ENCODE data around the gene LAMB1. TPM values are rescaled to one million over a fixed set of nuclear protein-coding genes. Genes with fewer than 3 reads are reported as not detected.
A peak's percentile ranks its signal among the peaks of the same experiment; 100 is the strongest.

LAMB1 gene
- total RNA-seq, 1 donor = 410 TPM

GRCh38 chr7:107948645-107949442 is 54.1 kb downstream of the LAMB1 start:
- no peak for TF ChIP-seq CTCF (IDR thresholded peaks at IDR 0.05; ENCODE audit: extremely low read depth, low read depth, low read length)
- no peaks in the 10 kb centered on the region for H3K9me3 ChIP-seq (ENCODE audit: low read depth, low read length)
- H3K27ac ChIP-seq (ENCODE audit: low read depth, low read length) = peak overlapping the region; percentile 84
- H3K27me3 ChIP-seq (ENCODE audit: insufficient read depth, low read length) = no peaks in the 10 kb centered on the region
- DNase-seq (ENCODE audit: insufficient read length, low spot score, missing footprints) = peak; percentile 94
- H3K36me3 ChIP-seq (ENCODE audit: insufficient read depth, low read length) = peaks cover 83% of the 10 kb centered on the region
- peak overlapping the region; percentile 21 for H2AFZ ChIP-seq (ENCODE audit: low read length)
- H3K4me2 ChIP-seq (ENCODE audit: insufficient read depth, low read length) = peak overlapping the region; percentile 54
- H3K79me2 ChIP-seq (ENCODE audit: insufficient read depth, low read length) = peaks cover 15% of the 10 kb centered on the region
- H3K4me3 ChIP-seq (ENCODE audit: insufficient read depth, low read length) = peak overlapping the region; percentile 17
- peaks cover 77% of the 10 kb centered on the region for H3K4me1 ChIP-seq (ENCODE audit: insufficient read depth, low read length)
- no peaks in the 10 kb centered on the region for H4K20me1 ChIP-seq (ENCODE audit: insufficient read depth, low read length)

- Histone ChIP-seq H3K27ac (ENCODE audit: low read depth, low read length) (peak overlapping the region; percentile 84), H2AFZ (ENCODE audit: low read length) (no peak overlapping the region), H3K79me2 (ENCODE audit: insufficient read depth, low read length) (peaks cover 15% of the 10 kb centered on the region), H3K4me2 (ENCODE audit: insufficient read depth, low read length) (peak overlapping the region; percentile 29), H3K9me3 (ENCODE audit: low read depth, low read length) (no peaks in the 10 kb centered on the region), H3K36me3 (ENCODE audit: insufficient read depth, low read length) (peaks cover 82% of the 10 kb centered on the region), H3K4me1 (ENCODE audit: insufficient read depth, low read length) (peaks cover 67% of the 10 kb centered on the region), H3K27me3 (ENCODE audit: insufficient read depth, low read length) (no peaks in the 10 kb centered on the region), H3K4me3 (ENCODE audit: insufficient read depth, low read length) (peak overlapping the region; percentile 24), H4K20me1 (ENCODE audit: insufficient read depth, low read length) (no peaks in the 10 kb centered on the region)
- DNase-seq (ENCODE audit: insufficient read length, low spot score, missing footprints) = no peak
- TF ChIP-seq CTCF (IDR thresholded peaks at IDR 0.05; ENCODE audit: extremely low read depth, low read depth, low read length) = no peak
Measured at GRCh38 chr7:107946881-107947280, 56.1 kb downstream of the LAMB1 start.

- Histone ChIP-seq H3K9me3 (ENCODE audit: low read depth, low read length) (no peaks in the 10 kb centered on the region), H3K4me2 (ENCODE audit: insufficient read depth, low read length) (peak overlapping the region; percentile 29), H3K27ac (ENCODE audit: low read depth, low read length) (peak overlapping the region; percentile 84), H2AFZ (ENCODE audit: low read length) (no peak overlapping the region), H3K79me2 (ENCODE audit: insufficient read depth, low read length) (peaks cover 13% of the 10 kb centered on the region), H3K4me3 (ENCODE audit: insufficient read depth, low read length) (no peak overlapping the region), H3K4me1 (ENCODE audit: insufficient read depth, low read length) (peaks cover 63% of the 10 kb centered on the region), H4K20me1 (ENCODE audit: insufficient read depth, low read length) (no peaks in the 10 kb centered on the region), H3K27me3 (ENCODE audit: insufficient read depth, low read length) (no peaks in the 10 kb centered on the region), H3K36me3 (ENCODE audit: insufficient read depth, low read length) (peaks cover 79% of the 10 kb centered on the region)
- no peak for DNase-seq (ENCODE audit: insufficient read length, low spot score, missing footprints)
- peak; percentile 12 for TF ChIP-seq CTCF (IDR thresholded peaks at IDR 0.05; ENCODE audit: extremely low read depth, low read depth, low read length)
Measured at GRCh38 chr7:107946451-107946850, 56.5 kb downstream of the LAMB1 start.

- no peak overlapping the region for H3K27ac ChIP-seq (ENCODE audit: low read depth, low read length)
- TF ChIP-seq CTCF (IDR thresholded peaks at IDR 0.05; ENCODE audit: extremely low read depth, low read depth, low read length) = no peak
- H3K79me2 ChIP-seq (ENCODE audit: insufficient read depth, low read length) = peaks cover 10% of the 10 kb centered on the region
- H2AFZ ChIP-seq (ENCODE audit: low read length) = no peak overlapping the region
- no peak overlapping the region for H3K4me2 ChIP-seq (ENCODE audit: insufficient read depth, low read length)
- no peak overlapping the region for H3K4me3 ChIP-seq (ENCODE audit: insufficient read depth, low read length)
- H3K9me3 ChIP-seq (ENCODE audit: low read depth, low read length) = no peaks in the 10 kb centered on the region
- H3K27me3 ChIP-seq (ENCODE audit: insufficient read depth, low read length) = no peaks in the 10 kb centered on the region
- no peak for DNase-seq (ENCODE audit: insufficient read length, low spot score, missing footprints)
- peaks cover 79% of the 10 kb centered on the region for H3K36me3 ChIP-seq (ENCODE audit: insufficient read depth, low read length)
- no peaks in the 10 kb centered on the region for H4K20me1 ChIP-seq (ENCODE audit: insufficient read depth, low read length)
- peaks cover 62% of the 10 kb centered on the region for H3K4me1 ChIP-seq (ENCODE audit: insufficient read depth, low read length)
Measured at GRCh38 chr7:107945332-107945731, 57.6 kb downstream of the LAMB1 start.
